ENCODE measurements around the gene CACNB4.
"Not testable (repeated sequence)": the region's sequence is repeated elsewhere in the genome, so short reads cannot be mapped to it uniquely, and the experiment has no call there.

The CACNB4 gene

DNA sequence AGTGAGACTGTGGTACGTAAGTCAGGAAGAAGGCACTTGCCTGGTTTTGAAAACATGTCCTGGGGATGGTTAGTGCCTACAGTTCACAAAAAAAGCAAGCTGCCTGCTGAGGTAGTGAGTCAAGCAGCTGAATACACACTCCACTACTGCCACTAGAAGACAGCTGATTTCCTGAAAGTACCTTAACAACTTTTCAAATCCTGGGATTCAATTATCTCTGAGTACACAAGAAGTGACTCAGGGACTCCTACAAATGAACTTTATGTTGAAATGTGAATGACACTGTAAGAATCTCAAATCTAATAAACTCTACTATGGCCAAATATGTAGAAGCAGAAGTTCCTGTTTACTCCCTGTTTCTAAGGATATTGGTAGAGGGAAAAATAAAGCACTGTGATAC is 212.6 kb downstream of the CACNB4 start:
- DNase-seq: no peak

DNA sequence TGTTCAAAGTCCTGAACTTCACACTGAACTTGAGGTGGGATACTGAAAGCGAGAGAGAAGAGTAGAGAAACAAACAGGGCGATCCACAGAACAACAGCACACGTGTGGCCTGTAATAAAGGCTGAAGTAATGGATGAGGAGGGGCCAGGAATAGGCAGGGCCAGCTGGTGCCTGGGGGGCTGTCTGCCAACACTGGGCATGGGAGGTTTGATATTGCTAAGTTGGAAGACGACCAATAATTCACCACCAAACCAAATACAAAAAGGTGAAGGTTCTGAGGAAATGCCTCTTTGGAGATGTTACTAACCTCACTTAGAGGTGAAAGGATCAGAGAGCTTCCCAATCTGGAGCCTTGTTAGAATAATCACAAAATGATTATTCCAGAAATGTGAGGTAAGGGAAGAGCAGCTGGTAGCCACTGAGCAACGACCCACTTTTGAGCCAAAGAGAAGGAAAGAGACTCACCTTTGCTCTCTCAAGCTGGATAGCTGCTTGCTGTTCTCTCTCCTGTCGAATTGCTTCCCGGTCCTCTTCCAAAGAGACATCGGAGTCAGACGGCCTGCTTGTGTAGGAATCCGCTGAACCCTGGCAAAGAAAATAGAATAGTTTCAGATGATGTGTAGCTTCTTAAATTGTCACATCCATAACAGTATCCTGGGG is 215.9 kb downstream of the CACNB4 start:
- no peak for DNase-seq

DNA sequence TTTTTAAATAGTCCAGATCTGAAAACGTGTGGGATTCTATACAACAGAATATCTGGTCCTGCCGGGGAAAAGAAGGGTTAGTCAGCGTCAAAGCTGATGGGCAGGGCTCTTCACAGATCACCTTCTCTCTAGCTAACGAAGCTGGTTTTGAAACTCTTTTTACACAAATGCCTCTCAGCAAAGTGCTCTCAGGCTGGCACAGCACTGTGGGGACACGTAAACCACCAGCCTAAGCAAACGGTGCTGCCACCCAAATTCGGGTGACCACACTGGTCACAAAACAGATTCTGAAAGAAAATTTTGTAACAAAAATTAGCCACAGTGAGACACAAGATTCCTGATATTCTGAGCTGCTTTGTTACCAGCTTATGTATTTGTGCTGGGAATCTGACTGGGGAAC is 217.5 kb downstream of the CACNB4 start:
- DNase-seq: no peak

DNA sequence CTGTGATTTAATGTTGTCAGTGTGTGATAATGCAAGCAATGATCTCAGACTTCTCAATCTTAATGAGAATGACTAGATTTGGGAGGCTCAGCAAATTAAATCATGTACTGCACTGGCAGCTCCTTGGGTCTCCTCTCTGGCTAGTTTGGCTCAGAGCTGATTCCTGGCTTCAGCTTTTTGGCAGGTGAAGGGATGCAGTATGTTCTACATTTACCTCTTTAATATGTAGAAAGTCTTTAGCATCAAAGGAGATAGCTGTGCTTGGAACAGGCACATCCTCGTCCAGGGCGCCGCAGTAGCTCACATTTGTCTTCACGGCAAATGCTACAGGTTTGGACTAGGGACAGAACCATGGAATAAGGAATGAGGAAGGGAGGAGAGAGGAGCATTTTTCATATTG is 218.3 kb downstream of the CACNB4 start:
- no peak for DNase-seq

DNA sequence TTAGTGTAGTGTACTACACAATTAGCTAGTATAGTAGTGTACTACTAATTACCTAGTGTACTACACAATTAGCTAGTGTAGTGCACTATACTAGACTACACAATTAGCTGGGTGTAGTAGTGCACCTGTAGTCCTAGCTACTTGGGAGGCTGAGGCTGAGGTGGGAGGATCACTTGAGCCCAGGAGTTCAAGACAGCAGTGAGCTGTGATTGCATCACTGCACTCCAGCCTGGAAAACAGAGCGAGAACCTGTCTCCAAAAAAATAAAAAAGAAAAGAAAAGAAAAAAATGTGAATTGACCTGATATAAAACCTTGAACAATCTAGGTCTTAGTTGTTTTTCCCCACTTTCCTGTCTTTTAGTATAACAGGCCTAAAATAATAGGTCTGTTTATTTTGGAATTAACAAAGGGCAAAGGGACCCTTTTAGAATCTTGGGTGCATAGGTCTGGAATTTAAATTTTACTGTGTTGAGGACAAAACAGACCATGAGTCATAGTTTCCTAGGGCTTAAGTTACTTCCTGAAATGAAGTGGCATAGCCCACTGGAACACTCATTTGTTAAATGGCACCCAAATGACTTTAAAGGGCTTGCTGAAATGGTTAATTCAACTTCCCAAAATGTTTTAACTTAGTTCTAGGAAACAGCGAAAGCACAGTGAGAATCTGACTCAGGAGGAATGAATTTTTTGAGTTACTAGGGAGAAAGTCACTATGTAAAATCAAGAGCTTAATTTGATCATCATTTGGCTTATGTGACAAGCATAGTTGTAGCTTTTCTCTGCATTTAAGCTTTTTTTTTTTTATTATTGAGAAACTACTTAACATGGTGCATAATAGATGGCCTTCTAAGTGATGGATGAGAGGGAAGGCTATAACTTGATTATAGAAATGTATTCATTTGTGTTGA is 219.9 kb downstream of the CACNB4 start:
- DNase-seq: no peak

DNA sequence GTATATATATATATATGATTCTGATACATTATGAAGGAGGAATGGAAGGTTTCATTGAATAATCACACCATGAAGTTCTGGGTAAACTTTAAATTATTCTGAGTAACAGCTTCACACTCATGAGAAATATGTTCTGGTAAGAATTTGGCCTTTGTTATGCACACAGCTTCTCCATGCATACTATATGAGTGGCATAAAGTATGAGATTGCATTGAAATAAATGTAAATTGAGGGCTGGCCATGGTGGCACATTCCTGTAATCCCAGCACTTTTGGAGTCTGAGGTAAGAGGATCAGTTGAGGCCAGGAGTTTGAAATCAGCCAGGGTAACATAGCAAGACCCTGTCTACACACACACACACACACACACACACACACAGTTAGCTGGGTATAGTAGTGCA is 220.6 kb downstream of the CACNB4 start:
- no peak for DNase-seq

DNA sequence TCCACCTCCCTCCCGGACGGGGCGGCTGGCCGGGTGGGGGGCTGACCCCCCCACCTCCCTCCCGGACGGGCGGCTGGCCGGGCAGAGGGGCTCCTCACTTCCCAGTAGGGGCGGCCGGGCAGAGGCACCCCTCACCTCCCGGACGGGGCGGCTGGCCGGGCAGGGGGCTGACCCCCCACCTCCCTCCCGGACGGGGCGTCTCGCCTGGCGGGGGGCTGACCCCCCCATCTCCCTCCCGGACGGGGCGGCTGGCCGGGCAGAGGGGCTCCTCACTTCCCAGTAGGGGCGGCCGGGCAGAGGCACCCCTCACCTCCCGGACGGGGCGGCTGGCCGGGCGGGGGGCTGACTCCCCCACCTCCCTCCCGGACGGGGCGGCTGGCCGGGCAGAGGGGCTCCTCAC is 223.2 kb downstream of the CACNB4 start:
- not testable (repeated sequence) for DNase-seq

DNA sequence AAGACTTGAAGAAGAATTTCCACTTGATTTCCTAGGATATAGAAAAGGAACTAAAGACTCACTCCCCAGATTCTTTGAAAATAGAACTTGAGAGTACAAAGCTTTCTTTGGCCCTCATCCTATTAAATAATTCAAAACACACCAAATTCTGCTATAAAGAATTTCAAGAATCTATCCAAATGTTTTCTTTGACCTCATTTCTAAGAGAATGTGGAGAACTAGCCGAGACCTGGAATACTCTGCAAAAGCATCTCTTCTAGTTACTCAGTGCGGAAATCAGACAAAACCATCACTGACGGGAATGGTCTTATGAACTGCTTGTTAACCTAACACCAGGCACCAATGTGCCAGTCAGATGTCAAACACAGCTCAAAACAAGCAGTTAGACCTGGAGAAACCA is 226.4 kb downstream of the CACNB4 start:
- no peak for DNase-seq

DNA sequence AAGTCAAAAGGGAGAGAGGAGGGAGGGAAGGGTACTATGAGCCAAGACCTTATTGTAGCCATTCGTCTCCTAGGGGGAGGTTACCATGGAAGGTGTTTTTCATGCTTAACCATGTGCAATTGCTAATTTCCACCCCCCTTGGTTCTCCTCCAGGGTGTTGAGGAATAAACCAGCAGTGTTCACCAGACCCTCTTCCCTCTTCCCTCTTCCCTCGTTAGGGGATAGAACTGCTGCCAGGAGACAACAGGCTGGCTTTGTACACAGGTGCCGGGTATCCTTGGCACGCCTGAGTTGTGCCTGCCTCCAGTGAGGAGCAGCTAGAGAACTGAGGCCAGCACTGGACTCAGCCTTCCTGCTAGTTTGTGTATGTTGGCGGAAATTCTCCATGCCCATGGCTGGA is 229.6 kb downstream of the CACNB4 start:
- no peak for DNase-seq

DNA sequence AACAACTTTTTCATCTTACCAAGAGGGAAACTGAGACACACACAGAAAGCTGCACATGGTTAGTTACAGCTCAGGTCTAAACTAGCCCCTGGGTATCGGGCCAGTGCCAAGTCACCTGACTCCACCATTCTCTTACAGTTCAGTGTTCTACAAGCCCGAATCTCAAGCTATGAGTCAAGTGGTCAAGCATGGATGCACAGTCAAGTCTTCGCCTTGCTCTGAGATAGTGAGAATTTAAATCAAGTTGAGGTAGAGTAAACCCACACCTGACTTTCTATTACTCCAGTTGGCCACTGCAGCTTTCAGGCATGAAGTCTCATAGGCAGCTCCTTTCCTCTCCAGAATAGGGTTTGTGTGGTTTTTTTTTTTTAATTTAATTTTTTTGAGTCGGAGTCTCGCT is 236.1 kb downstream of the CACNB4 start:
- DNase-seq: no peak

DNA sequence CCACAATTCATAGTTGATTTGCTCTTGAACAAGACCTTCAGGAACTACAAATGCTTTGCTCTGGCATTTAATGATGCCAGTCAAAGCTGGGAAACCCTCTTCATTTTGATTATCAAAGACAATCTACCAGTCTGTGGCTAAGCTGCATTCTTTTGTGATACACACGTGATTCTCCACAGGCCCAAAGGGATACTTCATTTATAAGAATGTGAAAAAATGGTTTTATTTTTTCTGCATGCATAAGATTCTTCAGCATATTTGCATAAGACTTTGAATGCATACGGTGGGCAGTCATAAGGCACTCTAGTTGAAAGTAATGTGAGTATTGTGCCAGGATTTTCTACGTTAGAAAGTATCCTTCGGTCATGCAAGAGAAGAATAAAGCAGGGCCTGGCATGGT is 237.7 kb downstream of the CACNB4 start:
- DNase-seq: no peak

DNA sequence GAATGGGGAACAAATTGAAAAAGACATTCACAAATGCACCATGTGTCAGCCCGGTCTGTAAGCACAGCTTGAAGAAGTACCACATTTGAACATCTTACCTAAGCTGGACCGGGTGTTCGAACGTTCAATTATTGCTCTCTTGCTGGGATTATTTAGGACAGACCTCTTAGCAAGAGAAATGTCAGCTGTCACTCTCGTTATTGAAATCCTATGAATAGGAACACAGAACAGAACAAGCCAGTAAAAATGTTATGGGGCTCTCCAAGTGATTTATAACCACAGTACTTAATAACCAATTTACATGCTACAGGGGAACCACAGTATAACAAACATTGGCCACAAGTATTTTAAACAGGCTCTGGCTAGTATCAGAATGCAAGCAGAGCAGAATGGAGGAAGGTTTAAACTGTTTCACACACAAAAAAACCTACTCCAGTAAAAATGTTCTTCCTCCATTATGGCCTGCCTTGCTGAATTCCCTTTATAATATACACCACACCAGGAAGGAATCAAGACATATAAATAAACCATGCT is 238.2 kb downstream of the CACNB4 start:
- no peak for DNase-seq

DNA sequence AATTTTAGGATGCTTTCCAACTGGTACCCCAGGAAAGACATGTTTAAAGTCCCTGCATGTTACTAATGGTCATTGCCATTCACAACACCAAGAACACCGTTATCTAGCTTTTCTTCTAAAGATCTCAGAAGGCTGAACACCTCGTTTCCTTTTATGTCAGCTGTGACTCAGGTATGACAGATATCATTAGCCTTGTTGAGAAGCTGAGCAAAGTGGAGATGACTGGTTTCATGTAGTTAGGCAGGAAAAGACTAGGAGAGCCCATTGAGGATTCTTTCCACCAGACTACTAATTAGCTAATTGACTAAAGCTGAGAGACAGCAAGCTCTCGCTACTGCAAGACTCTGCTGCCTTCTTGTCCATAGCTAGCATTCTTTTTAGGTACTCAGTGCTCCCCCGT is 238.6 kb downstream of the CACNB4 start:
- no peak for DNase-seq

DNA sequence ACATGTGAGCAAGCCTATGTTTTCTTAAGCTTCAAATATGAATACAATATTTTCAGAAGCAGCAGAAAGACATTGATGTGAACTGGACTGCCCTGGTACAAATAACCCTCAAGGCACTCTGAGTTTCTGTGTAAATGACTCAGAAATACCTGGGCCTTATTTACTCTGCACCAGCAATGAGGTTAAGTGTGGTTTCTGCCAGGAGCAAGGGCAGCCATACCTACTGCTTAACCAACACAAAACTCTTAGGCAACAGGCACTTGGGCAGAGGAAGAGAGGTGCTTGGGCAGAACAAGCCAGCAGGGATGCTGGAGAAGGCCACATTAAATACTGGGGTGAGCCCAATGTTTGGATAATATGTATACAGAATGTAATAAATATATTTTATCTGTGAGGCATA is 241.2 kb downstream of the CACNB4 start:
- no peak for DNase-seq

DNA sequence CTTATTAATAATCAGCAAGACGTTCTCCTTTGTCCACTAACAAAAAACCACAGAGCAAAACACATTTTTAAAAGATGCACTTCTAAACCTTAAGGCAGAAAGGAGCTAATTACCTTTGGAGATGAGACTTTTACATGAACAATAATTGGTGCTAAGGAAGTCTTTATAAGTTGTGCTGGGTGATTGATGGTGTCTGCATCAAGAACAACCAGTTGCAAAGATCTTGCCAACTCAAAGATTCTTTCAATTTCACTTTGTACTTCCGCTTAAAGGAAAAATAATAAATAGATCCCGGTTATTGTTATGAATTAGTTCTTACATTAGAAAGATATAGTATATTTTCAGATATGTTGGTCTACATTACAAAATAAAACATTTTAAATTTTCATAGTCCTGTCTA is 243.7 kb downstream of the CACNB4 start:
- no peak for DNase-seq

DNA sequence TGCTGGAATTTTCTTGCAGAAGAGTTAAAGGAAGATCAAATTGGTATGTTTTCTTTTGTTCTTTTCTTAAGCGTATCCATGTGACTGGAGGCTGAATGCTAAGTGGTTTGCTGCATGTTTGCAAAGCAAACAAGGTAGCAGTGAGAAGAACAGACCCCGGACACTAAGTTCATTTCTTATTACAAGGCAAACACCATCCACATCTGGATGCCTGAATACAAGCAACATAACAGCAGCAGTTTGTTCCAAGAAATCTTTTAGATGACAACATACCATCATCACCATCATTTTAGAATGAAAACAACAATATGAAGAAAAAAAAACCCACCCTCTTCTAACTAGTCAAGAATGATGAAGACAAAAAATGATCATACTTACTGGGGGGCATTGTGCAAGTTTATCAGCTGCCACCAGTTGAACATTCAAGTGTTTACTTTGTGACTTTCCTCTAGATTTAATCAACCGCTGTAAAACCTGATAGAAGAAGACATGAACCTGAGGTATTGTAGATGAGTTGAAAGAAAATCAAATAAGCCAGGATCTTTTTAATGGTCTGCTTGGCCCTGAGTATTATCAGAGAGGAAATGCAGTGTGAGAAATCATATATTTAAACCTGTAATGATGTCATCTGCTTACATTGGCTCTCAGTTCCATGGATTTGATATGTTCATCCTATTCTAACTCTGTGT is 245.6 kb downstream of the CACNB4 start:
- no peak for DNase-seq

DNA sequence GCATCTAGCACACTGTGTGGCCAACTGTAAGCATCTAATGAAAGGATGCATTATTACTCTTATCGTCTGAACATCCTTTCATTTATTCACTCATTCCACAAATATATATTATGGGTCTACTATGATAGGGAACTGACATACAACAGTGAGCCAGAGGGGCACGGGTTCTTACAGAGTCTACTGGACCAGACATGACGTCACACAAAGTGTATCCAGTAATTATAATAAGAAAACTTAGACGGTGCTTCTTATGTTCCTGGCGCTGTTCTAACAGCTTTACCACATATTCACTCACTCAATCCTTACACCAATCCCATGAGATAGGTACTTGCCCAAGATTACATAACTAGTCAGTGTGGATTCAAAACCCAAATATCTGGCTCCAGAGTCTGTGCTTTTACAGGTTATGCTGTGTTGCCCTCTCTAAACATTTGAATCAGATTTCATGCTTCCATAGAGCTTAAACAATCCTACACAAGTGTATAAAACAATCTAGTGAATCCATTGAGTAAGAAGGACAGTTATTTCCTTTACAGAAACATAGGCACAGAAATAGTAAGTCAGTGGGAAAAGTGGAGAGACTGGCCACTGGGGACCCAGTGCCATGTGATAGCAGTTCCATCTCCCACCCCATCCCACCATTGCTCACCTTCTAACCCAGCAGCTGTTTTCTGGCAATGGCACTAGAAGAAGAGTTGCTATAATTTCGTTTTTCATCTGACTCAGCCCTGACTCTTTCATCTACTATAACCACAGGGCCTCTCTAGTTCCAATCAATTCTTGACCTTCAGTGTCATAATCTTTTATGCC is 246.4 kb downstream of the CACNB4 start:
- DNase-seq: no peak

DNA sequence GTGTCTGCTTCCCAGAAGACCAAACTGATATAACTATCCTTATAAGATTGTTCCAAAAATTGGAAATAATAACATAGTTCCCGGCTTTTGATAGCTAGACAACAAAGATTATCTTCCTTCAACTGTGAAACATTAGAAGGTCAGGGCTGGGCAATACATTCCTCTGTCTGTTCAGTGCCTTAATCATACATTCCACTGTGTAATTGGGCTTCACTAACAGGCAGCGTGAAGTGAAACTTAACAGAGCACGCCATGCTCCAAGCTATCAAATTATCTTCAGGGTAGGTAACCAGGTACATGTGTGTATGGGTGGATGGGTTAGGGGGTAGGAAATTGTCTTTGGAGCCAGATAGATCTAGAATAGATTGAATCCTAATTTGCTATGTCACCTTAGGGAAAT is 247.1 kb downstream of the CACNB4 start:
- DNase-seq: no peak

DNA sequence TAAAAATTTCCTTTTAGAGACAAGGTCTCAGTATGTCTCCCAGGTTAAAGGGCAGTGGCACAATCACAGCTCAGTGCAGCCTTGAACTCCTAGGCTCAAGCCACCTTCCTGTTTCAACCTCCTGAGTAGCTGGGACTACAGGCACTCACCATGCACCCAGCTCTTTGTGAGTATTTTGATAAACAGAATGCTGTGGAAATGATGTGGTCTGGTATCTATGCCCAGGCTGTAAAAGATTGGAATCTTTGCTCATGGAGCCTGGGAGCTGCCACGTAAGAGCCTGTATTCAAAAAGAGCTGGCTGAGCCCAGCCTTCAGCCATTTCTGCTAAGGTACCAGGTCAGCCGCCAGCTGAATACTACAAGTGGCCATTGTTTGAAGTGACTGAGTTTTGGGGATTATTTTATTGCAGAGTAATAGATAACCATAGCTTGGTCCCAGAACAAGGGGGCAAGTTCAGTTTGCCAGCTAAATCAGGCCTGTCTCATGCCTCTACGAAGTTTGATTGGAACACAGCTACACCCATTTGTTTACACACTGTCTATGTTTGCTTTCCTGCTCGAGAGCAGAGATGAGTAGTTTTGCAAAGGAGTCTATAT is 249.3 kb downstream of the CACNB4 start:
- DNase-seq: no peak

DNA sequence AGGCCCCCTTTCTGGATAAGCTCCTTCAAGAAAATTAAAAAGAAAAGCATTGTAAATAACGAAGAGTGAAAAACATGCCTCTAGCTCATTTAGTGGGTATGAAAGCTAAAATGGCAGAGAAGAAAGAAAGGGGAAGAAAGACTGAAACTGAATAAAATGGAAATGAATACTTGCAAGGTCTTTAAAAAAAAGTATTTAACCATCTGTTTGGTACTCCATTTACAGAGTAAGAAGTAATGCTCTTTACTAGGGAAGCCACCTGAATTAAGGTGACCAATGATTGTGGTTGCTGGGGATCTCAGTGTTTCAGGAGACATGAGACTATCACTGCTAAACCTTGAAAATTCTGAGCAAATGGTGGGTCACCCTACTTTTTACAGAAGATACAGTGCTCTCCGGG is 253.0 kb downstream of the CACNB4 start:
- no peak for DNase-seq

DNA sequence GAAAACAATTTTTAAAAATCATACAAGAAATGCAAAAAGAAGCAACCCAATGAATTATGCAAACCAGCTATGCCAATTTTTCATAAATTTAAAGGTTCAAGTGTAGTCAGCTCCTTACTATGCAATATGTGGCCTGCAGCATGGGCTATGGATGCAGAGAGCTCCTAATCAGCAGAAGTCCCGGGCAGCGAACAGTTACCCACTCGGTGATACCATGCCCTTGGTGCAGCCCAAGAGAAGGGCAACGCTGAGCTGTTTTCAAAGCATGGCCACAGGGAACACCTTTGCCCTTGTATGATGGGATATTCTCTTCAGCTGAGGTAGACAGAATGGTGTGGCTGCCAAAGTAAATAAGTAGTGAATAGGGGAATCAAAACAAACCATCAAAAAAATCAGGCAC is 253.4 kb downstream of the CACNB4 start:
- DNase-seq: no peak

DNA sequence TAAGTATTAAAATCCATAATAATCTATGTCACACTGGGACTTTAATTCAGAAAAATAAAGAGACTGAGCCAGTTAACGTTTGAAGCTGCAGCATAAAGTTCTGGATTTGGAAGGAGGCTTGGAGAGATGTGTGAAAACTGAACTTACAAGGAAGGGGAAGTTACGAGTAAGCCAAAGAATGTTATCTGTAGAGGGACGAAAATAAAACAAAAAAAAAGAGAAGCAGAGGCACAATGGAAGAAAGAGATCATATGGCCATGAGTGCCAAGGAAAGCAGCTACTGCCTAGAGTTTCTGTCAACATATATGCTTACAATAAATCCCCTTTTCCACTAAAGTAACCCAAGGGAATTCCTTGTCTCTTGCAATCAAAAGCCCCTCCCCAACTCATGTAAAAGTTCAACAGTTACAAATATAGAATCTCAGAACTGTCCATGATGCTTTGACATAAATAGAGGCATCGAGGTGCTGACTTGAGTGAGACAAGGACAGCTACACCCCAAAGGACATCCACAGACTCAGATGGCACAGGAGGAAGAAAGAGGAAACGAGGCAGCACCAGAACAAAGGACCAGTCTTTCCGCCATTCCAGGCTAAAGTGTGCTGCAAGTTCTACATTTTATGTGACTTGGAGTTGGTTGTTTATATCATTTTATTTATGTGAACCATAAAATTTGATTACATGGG is 254.5 kb downstream of the CACNB4 start:
- no peak for DNase-seq
